SK-N-SH treated with all-trans-retinoic acid at 6 μM for 48 hours (cell line): ENCODE measurements around the gene ZFHX3.

ENCODE experiments used
- ATAC-seq: fragments of 200-7000 bp; cut with Tn5 transposase; 3 replicates; pipeline ENCODE4 v1.9.1; 2020; ENCODE audit warnings: mild to moderate bottlenecking, moderate library complexity
- ARNTL ChIP-seq: fragments of 450-650 bp; formaldehyde crosslinking; IDR thresholded peaks from 2 replicates; pipeline ENCODE4 v1.5.0; 2020; ENCODE audit warnings: low read depth, mild to moderate bottlenecking, moderate library complexity, borderline replicate concordance
- BACH2 ChIP-seq: fragments of 250-450 bp; sonication (Bioruptor Pico); IDR thresholded peaks from 2 replicates; pipeline ENCODE4 v1.9.0; 2021; ENCODE audit warnings: mild to moderate bottlenecking, borderline replicate concordance
- CSDC2 ChIP-seq: fragments of 250-450 bp; sonication (Bioruptor Pico); IDR thresholded peaks from 2 replicates; pipeline ENCODE4 v1.5.0; 2020; ENCODE audit warnings: mild to moderate bottlenecking, moderate library complexity
- ESRRG ChIP-seq: fragments of 250-450 bp; sonication (Bioruptor Pico); IDR thresholded peaks from 2 replicates; pipeline ENCODE4 v1.6.1; 2021; ENCODE audit warnings: mild to moderate bottlenecking
- GLIS3 ChIP-seq: fragments of 250-450 bp; sonication (Bioruptor Pico); IDR thresholded peaks from 2 replicates; pipeline ENCODE4 v1.5.0; 2020; ENCODE audit warnings: mild to moderate bottlenecking, moderate library complexity
- ISL1 ChIP-seq: fragments of 250-450 bp; sonication (Bioruptor Pico); IDR thresholded peaks from 2 replicates; pipeline ENCODE4 v2.1.2; 2022; ENCODE audit warnings: mild to moderate bottlenecking, moderate library complexity
- OSR1 ChIP-seq: fragments of 250-450 bp; sonication (Bioruptor Pico); IDR thresholded peaks from 2 replicates; pipeline ENCODE4 v1.8.0; 2022; ENCODE audit warnings: moderate library complexity, mild to moderate bottlenecking, inconsistent platforms
- PPARA ChIP-seq: fragments of 250-450 bp; sonication (Bioruptor Pico); IDR thresholded peaks from 2 replicates; pipeline ENCODE4 v1.5.0; 2020; ENCODE audit warnings: mild to moderate bottlenecking, borderline replicate concordance
- SNAI2 ChIP-seq: fragments of 250-450 bp; sonication (Bioruptor Pico); IDR thresholded peaks from 2 replicates; pipeline ENCODE4 v1.5.0; 2020; ENCODE audit warnings: mild to moderate bottlenecking, moderate library complexity
- TCF4 ChIP-seq: fragments of 250-450 bp; sonication (Bioruptor Pico); IDR thresholded peaks from 2 replicates; pipeline ENCODE4 v1.8.0; 2021; ENCODE audit warnings: mild to moderate bottlenecking, moderate library complexity, borderline replicate concordance
- ZFP3 ChIP-seq: fragments of 250-450 bp; sonication (Bioruptor Pico); IDR thresholded peaks from 2 replicates; pipeline ENCODE4 v1.5.0; 2020; ENCODE audit warnings: mild to moderate bottlenecking, moderate library complexity
- ZFP30 ChIP-seq: fragments of 450-650 bp; formaldehyde crosslinking; IDR thresholded peaks from 2 replicates; pipeline ENCODE4 v1.5.0; 2022; ENCODE audit warnings: mild to moderate bottlenecking, moderate library complexity
- ZNF565 ChIP-seq: fragments of 450-650 bp; formaldehyde crosslinking; conservative IDR thresholded peaks from 2 replicates; pipeline ENCODE4 v1.5.0; 2020; ENCODE audit warnings: low read depth, mild to moderate bottlenecking, moderate library complexity
- ZNF8 ChIP-seq: fragments of 450-650 bp; formaldehyde crosslinking; IDR thresholded peaks from 2 replicates; pipeline ENCODE4 v1.5.0; 2020; ENCODE audit warnings: mild to moderate bottlenecking, moderate library complexity
- TF ChIP-seq, protein P1 (sequence below): fragments of 250-450 bp; sonication (Bioruptor Pico); IDR thresholded peaks from 2 replicates; pipeline ENCODE4 v1.5.1; 2021; ENCODE audit warnings: mild to moderate bottlenecking, moderate library complexity
- TF ChIP-seq, protein P2 (sequence below): fragments of 250-450 bp; sonication (Bioruptor Pico); IDR thresholded peaks from 2 replicates; pipeline ENCODE4 v1.5.1; 2020; ENCODE audit warnings: low read depth, mild to moderate bottlenecking, moderate library complexity
- TF ChIP-seq, protein P3 (sequence below): fragments of 250-450 bp; sonication (Bioruptor Pico); IDR thresholded peaks from 2 replicates; pipeline ENCODE4 v1.8.0; 2021; ENCODE audit warnings: low read depth, mild to moderate bottlenecking, moderate library complexity, borderline replicate concordance
- TF ChIP-seq, protein P4 (sequence below): fragments of 250-450 bp; sonication (Bioruptor Pico); IDR thresholded peaks from 2 replicates; pipeline ENCODE4 v1.8.0; 2020; ENCODE audit warnings: mild to moderate bottlenecking, moderate library complexity, borderline replicate concordance
- TF ChIP-seq, protein P5 (sequence below): fragments of 250-450 bp; sonication (Bioruptor Pico); IDR thresholded peaks from 2 replicates; pipeline ENCODE4 v1.5.0; 2020; ENCODE audit warnings: mild to moderate bottlenecking, moderate library complexity

Gene ZFHX3

DNA sequence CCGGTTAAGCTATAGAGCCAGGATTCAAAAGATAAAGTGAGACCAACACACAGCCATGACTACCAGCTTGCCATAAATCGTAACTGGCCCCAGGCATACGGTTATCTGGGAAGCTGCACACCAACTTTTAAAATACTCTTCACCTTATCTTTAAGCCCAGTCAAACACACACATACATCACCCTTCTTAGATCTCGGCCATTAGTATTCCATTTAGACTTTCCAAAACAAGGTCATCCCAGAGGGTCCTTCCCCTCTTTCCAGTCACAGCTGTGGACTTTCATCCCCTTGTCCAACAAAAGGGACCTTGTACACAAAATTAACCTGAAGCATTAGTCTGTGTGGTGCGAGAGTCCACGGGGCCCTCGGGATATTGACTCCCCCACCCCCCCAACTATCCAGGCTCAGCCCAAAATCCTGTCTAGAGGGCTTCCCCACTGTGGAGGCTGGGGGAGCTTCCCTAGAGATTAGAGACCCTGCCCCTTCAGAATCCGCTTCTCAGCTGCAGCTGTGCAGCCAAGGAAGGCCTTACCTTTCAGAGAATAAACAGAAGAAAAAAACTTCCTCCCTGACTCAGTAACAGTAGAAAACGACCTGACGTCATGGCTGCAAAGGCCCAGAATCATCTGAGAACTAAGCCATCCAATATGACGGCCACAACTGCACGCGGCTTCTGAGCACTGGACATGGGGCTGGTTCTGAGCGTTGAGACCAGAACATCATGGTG, 9.9 kb downstream of the ZFHX3 start (continued):
- TF ChIP-seq, protein P1, sequence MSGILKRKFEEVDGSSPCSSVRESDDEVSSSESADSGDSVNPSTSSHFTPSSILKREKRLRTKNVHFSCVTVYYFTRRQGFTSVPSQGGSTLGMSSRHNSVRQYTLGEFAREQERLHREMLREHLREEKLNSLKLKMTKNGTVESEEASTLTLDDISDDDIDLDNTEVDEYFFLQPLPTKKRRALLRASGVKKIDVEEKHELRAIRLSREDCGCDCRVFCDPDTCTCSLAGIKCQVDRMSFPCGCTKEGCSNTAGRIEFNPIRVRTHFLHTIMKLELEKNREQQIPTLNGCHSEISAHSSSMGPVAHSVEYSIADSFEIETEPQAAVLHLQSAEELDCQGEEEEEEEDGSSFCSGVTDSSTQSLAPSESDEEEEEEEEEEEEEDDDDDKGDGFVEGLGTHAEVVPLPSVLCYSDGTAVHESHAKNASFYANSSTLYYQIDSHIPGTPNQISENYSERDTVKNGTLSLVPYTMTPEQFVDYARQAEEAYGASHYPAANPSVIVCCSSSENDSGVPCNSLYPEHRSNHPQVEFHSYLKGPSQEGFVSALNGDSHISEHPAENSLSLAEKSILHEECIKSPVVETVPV (CRISPR knock-in tag) = no peak

DNA sequence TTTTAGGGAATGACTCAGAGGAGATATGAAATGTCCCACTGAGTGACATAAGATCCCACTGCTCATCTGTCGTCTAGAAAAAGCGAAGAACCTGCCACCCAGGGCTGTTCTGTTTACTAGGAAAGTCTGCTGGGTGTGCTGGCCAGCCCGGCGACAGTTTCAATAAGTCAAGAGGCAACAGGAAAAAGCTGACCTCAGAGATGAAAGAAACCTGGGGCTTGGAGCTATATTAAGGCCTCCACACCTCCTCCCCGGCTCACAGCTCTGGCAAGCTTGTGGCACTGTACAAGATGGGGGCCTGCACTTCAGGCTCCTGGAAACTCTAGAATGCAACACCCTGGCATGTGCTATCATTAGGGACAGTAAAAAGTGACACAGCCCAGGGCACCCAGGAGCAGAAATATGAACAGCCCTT, 10.6 kb downstream of the ZFHX3 start:
- TF ChIP-seq ISL1 (CRISPR knock-in tag) = no peak
- no peak for TF ChIP-seq TCF4 (CRISPR knock-in tag)
- TF ChIP-seq, protein P1 (CRISPR knock-in tag) = no peak
- TF ChIP-seq, protein P2, sequence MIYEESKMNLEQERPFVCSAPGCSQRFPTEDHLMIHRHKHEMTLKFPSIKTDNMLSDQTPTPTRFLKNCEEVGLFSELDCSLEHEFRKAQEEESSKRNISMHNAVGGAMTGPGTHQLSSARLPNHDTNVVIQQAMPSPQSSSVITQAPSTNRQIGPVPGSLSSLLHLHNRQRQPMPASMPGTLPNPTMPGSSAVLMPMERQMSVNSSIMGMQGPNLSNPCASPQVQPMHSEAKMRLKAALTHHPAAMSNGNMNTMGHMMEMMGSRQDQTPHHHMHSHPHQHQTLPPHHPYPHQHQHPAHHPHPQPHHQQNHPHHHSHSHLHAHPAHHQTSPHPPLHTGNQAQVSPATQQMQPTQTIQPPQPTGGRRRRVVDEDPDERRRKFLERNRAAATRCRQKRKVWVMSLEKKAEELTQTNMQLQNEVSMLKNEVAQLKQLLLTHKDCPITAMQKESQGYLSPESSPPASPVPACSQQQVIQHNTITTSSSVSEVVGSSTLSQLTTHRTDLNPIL = no peak
- TF ChIP-seq, protein P3, sequence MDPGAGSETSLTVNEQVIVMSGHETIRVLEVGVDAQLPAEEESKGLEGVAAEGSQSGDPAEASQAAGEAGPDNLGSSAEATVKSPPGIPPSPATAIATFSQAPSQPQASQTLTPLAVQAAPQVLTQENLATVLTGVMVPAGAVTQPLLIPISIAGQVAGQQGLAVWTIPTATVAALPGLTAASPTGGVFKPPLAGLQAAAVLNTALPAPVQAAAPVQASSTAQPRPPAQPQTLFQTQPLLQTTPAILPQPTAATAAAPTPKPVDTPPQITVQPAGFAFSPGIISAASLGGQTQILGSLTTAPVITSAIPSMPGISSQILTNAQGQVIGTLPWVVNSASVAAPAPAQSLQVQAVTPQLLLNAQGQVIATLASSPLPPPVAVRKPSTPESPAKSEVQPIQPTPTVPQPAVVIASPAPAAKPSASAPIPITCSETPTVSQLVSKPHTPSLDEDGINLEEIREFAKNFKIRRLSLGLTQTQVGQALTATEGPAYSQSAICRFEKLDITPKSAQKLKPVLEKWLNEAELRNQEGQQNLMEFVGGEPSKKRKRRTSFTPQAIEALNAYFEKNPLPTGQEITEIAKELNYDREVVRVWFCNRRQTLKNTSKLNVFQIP = no peak
- no peak for TF ChIP-seq ZFP3 (CRISPR knock-in tag)
- no peak for TF ChIP-seq ZNF8
- no peak for TF ChIP-seq PPARA (CRISPR knock-in tag)
- no peak for TF ChIP-seq CSDC2 (CRISPR knock-in tag)
- TF ChIP-seq ARNTL (CRISPR knock-in tag) = no peak
- TF ChIP-seq, protein P4, sequence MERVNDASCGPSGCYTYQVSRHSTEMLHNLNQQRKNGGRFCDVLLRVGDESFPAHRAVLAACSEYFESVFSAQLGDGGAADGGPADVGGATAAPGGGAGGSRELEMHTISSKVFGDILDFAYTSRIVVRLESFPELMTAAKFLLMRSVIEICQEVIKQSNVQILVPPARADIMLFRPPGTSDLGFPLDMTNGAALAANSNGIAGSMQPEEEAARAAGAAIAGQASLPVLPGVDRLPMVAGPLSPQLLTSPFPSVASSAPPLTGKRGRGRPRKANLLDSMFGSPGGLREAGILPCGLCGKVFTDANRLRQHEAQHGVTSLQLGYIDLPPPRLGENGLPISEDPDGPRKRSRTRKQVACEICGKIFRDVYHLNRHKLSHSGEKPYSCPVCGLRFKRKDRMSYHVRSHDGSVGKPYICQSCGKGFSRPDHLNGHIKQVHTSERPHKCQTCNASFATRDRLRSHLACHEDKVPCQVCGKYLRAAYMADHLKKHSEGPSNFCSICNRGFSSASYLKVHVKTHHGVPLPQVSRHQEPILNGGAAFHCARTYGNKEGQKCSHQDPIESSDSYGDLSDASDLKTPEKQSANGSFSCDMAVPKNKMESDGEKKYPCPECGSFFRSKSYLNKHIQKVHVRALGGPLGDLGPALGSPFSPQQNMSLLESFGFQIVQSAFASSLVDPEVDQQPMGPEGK = no peak
- no peak for TF ChIP-seq GLIS3 (CRISPR knock-in tag)
- TF ChIP-seq ESRRG (CRISPR knock-in tag) = no peak
- no peak for TF ChIP-seq OSR1 (CRISPR knock-in tag)
- TF ChIP-seq, protein P5, sequence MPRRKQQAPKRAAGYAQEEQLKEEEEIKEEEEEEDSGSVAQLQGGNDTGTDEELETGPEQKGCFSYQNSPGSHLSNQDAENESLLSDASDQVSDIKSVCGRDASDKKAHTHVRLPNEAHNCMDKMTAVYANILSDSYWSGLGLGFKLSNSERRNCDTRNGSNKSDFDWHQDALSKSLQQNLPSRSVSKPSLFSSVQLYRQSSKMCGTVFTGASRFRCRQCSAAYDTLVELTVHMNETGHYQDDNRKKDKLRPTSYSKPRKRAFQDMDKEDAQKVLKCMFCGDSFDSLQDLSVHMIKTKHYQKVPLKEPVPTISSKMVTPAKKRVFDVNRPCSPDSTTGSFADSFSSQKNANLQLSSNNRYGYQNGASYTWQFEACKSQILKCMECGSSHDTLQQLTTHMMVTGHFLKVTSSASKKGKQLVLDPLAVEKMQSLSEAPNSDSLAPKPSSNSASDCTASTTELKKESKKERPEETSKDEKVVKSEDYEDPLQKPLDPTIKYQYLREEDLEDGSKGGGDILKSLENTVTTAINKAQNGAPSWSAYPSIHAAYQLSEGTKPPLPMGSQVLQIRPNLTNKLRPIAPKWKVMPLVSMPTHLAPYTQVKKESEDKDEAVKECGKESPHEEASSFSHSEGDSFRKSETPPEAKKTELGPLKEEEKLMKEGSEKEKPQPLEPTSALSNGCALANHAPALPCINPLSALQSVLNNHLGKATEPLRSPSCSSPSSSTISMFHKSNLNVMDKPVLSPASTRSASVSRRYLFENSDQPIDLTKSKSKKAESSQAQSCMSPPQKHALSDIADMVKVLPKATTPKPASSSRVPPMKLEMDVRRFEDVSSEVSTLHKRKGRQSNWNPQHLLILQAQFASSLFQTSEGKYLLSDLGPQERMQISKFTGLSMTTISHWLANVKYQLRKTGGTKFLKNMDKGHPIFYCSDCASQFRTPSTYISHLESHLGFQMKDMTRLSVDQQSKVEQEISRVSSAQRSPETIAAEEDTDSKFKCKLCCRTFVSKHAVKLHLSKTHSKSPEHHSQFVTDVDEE (CRISPR knock-in tag) = no peak
- ATAC-seq = peak; percentile 66

DNA sequence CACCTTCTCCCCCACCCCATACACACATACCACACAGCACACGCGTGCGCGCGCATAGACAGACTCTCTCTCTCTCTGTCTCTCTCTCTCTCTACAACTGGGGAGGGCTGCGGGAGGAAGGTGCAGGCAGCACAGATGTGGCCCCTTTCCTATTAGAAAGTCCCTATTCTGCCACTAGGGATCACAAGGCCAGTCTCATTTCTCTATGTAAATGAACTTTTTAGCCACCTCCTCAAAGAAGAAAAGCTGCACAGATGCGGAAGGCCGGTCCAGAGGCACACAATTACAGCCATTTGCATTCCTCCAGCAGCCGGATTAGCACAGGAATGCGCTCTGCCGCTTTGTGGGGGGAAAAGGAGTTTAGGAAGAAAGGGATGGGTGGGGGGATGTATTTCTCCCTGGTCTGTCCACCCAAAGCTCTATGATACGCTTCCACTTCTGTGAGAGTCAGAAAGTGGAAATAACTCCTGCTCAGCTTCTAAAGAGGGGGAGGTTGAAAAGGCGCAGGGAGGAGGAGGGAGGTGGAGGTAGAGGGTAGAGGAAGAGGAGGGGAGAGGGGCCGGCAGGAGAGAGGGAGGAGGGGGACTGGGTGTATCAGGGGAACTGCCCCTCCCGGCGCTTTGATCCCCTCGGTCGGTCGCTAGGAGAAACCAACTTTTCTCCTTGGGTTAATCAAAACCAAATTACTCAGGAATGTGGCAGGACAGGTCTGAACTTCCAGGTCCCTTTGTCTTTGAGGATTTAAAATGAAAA, 11.7 kb downstream of the ZFHX3 start:
- TF ChIP-seq TCF4 (CRISPR knock-in tag) (no peak), PPARA (CRISPR knock-in tag) (no peak), CSDC2 (CRISPR knock-in tag) (no peak), SNAI2 (no peak), ZNF565 (no peak), OSR1 (CRISPR knock-in tag) (no peak), ISL1 (CRISPR knock-in tag) (no peak), ESRRG (CRISPR knock-in tag) (no peak), BACH2 (CRISPR knock-in tag) (no peak), ZFP30 (CRISPR knock-in tag) (no peak), ARNTL (CRISPR knock-in tag) (no peak), ZNF8 (no peak)
- TF ChIP-seq, protein P5 (CRISPR knock-in tag) = no peak
- no peak for ATAC-seq
